Adipocyte (in vitro differentiated cells): ENCODE results near the gene EXO1.

Experiments
- DNase-seq: peaks from one replicate; pipeline ENCODE4 v3.0.0-alpha.2; 2015; ENCODE audit warnings: low read depth
- H3K27me3 ChIP-seq: replicated peaks from 2 replicates; pipeline ENCODE4 v1.7.0; 2013; ENCODE audit warnings: mild to moderate bottlenecking, low read length, moderate library complexity; ENCODE audit not compliant: control insufficient read depth, insufficient read depth
- H3K36me3 ChIP-seq: 2 replicates; pipeline ENCODE4 v1.7.0; 2013; ENCODE audit warnings: low read length, mild to moderate bottlenecking, moderate library complexity; ENCODE audit not compliant: control insufficient read depth, insufficient read depth, severe bottlenecking
- H3K4me1 ChIP-seq: 2 replicates; pipeline ENCODE4 v1.7.0; 2013; ENCODE audit warnings: mild to moderate bottlenecking, low read length, moderate library complexity; ENCODE audit not compliant: control insufficient read depth, insufficient read depth
- H3K4me3 ChIP-seq: 2 replicates; pipeline ENCODE4 v1.7.0; 2013; ENCODE audit warnings: mild to moderate bottlenecking, low read length, moderate library complexity
- H3K9ac ChIP-seq: 2 replicates; pipeline ENCODE4 v1.7.0; 2013; ENCODE audit warnings: mild to moderate bottlenecking, low read length, moderate library complexity
- H3K9me3 ChIP-seq: 2 replicates; pipeline ENCODE4 v1.7.0; 2013; ENCODE audit warnings: mild to moderate bottlenecking, low read length, moderate library complexity; ENCODE audit not compliant: control insufficient read depth

Gene EXO1

GRCh38 chr1:241927321-241927720 is 79.3 kb downstream of the EXO1 start:
- Histone ChIP-seq H3K36me3 (no peaks in the 10 kb centered on the region), H3K4me1 (no peaks in the 10 kb centered on the region), H3K9me3 (no peaks in the 10 kb centered on the region), H3K9ac (no peak overlapping the region), H3K27me3 (no peaks in the 10 kb centered on the region), H3K4me3 (no peak overlapping the region)
- DNase-seq = no peak

- H3K36me3 ChIP-seq = no peaks in the 10 kb centered on the region
Measured at GRCh38 chr1:241932845-241933244, 84.8 kb downstream of the EXO1 start.

DNA sequence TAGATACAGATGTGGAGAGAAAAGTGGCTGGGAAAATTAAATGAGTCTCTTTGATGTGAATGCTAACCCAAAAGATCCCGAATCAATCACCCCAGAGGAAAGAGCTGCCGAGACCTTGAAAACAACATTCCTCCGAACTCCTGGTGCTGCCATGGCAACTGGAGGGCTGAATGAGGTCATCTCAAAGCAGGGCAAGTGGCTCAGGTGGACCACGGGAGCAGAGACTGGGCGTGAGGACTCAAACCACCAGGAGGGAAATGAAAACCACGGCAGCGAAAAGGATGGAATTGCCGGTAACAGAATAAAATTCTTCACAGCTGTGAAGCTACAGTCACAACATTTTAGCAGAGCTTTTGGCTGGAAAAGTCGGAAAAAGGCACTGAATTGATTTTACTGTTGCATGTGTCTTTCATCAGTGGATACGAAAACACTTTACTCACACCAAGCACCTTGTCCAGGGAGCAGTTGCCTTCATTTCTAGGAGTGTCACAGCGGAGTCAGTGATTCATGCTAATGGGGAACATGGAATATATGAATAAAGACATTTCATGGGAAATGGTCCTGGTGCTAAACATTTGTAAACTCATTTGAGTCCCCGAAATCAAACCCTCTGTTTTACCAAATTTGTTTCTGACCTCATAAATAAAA is 86.3 kb downstream of the EXO1 start:
- Histone ChIP-seq H3K36me3 (no peaks in the 10 kb centered on the region), H3K4me3 (peak overlapping the region; percentile 48), H3K9me3 (peaks cover 5% of the 10 kb centered on the region), H3K27me3 (no peaks in the 10 kb centered on the region), H3K9ac (no peak overlapping the region), H3K4me1 (peaks cover 5% of the 10 kb centered on the region)
- DNase-seq = peak; percentile 67

More at GRCh38 chr1:241932845-241933244, 84.8 kb downstream of the EXO1 start:
- Histone ChIP-seq H3K27me3 (no peaks in the 10 kb centered on the region), H3K9me3 (no peaks in the 10 kb centered on the region), H3K9ac (no peak overlapping the region), H3K4me1 (peaks cover 5% of the 10 kb centered on the region), H3K4me3 (no peak overlapping the region)
- no peak for DNase-seq

DNA sequence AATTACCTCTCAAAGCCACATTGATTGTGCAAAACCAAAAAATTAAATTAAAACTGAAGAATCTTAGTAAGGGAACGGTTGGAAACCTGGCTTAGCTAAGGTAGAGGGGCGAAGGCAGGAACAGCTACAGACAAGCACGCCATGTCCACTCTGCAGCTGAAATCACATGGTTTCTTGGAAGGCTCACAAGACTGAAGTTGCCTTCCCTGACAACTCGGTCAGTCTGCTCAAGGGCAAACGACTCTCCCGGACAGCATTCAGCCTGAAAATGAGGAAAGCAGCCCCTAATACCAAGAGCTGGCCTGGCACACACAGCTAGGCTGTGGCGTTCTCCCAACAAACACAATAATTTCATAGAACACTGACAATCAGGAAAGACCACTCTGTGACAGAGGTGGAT is 86.9 kb downstream of the EXO1 start:
- Histone ChIP-seq H3K9me3 (peaks cover 5% of the 10 kb centered on the region), H3K27me3 (no peaks in the 10 kb centered on the region), H3K36me3 (no peaks in the 10 kb centered on the region), H3K4me3 (no peak overlapping the region), H3K9ac (no peak overlapping the region), H3K4me1 (peaks cover 5% of the 10 kb centered on the region)
- no peak for DNase-seq
